NCI-H146 (cell line): ENCODE measurements around the gene TBX19.
A peak's percentile ranks its signal among the peaks of the same experiment; 100 is the strongest.

ENCODE experiments used
- DNase-seq: peaks from one replicate; lab custom pipeline; 2025; lab: John Stamatoyannopoulos, UW

TBX19 gene

GRCh38 chr1:168281603-168282325 lies 1.1 kb downstream of the TBX19 start:
- no peak for DNase-seq

GRCh38 chr1:168285521-168285790 lies 4.8 kb downstream of the TBX19 start:
- peak; percentile 32 for DNase-seq

- no peak for DNase-seq
These were observed 5.6 kb downstream of the TBX19 start for GRCh38 chr1:168285971-168286927.

- DNase-seq = no peak
These were observed 6.6 kb downstream of the TBX19 start for GRCh38 chr1:168287237-168287664.

GRCh38 chr1:168288311-168289052 lies 7.8 kb downstream of the TBX19 start:
- no peak for DNase-seq

- DNase-seq = peak; percentile 71
These were observed 10.7 kb downstream of the TBX19 start for GRCh38 chr1:168291222-168291837.

GRCh38 chr1:168293356-168293755 lies 12.7 kb downstream of the TBX19 start:
- DNase-seq = no peak

GRCh38 chr1:168295411-168296114 lies 14.9 kb downstream of the TBX19 start:
- DNase-seq = no peak

- DNase-seq = peak; percentile 12
These were observed 16.5 kb downstream of the TBX19 start for GRCh38 chr1:168297019-168297730.

GRCh38 chr1:168298446-168298845 lies 17.8 kb downstream of the TBX19 start:
- DNase-seq = no peak

- no peak for DNase-seq
These were observed 19.9 kb downstream of the TBX19 start for GRCh38 chr1:168300626-168301025.

GRCh38 chr1:168301664-168302320 lies 21.1 kb downstream of the TBX19 start:
- DNase-seq = no peak

- no peak for DNase-seq
These were observed 23.3 kb downstream of the TBX19 start for GRCh38 chr1:168303716-168304540.

GRCh38 chr1:168304865-168305264 lies 24.2 kb downstream of the TBX19 start:
- peak; percentile 46 for DNase-seq

- DNase-seq = no peak
These were observed 32.3 kb downstream of the TBX19 start for GRCh38 chr1:168312718-168313604.

- DNase-seq = no peak
These were observed 35.5 kb downstream of the TBX19 start for GRCh38 chr1:168316142-168316541.

GRCh38 chr1:168317309-168317708 lies 36.6 kb downstream of the TBX19 start:
- DNase-seq = no peak

- no peak for DNase-seq
These were observed 39.0 kb downstream of the TBX19 start for GRCh38 chr1:168319691-168320090.
